K562 treated with DMSO at 1 percent for 24 hours (cell line): ENCODE data around the gene RPIA. TPM values are rescaled to one million over a fixed set of nuclear protein-coding genes. Genes with fewer than 3 reads are reported as not detected.

Source experiments
- total RNA-seq: library from RNA; unstranded; fragments of 300-600 nt; gene quantifications from 2 replicates; pipeline ENCODE4 v1.2.3, GENCODE V29; 2022; ENCODE audit warnings: low read depth; ENCODE audit not compliant: insufficient read depth

The RPIA gene
- total RNA-seq = 11.1 and 12.6 TPM in 2 replicates

DNA sequence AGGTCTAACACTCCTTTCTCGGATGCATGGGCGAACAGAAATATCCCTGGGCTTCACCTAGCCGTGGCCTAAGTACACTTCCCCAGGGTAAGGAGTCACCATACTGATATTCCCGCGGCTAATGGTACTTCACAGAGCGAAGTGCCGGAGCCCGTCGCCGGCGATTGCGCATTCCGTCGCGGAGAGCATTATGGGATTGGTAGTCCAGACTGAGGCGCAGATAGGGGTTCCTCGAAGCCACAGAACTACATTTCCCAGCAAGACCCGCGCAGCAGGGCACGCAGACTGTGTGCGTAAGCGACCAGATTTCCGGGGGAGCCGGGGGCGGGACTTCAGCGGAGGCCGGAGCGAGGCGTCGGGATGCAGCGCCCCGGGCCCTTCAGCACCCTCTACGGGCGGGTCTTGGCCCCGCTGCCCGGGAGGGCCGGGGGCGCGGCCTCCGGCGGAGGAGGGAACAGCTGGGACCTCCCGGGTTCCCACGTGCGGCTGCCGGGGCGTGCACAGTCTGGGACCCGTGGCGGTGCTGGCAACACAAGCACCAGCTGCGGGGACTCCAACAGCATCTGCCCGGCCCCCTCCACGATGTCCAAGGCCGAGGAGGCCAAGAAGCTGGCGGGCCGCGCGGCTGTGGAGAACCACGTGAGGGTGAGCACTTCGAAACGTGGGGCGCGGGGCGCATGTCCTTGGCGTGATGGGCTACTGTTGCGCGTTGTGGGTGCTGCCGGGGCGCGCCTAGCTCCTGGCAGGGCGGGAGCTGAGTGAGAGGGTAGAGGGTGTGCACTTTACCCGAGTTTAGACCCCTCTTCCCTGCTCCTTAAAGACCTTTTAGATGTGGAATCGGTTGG is at the start of gene RPIA:
Gene RPIA, plus strand, starts transcription at position 335 of the 845 bp plus-strand sequence. Its CDS starts 26 bp downstream, at position 361.

Other genes starting within 250 kb of the RPIA start
- not detected in 2 replicates for gene FOXI3, start 239.0 kb upstream of the RPIA start, total RNA-seq
- gene EIF2AK3, start 64.2 kb upstream of the RPIA start, total RNA-seq = 6.8 and 8.6 TPM in 2 replicates